ENCODE data around the gene VDAC1. TPM values are rescaled to one million over a fixed set of nuclear protein-coding genes. Genes with fewer than 3 reads are reported as not detected.

Gene VDAC1
- total and polyA plus RNA-seq, 2 of the 8 experiments (the other 6 are each of a cell fraction or from before 2014, with no cell fraction given) = 111 to 301 TPM

- DNase-seq (ENCODE audit: low read depth in 1 of 2, low spot score in 2 of 2) (no peak), FAIRE-seq (no peak)
- no peak overlapping the region for H2BK12ac ChIP-seq (ENCODE audit: low read depth, low read length)
- no peak overlapping the region for H3K4ac ChIP-seq (replicated peaks; ENCODE audit: insufficient read length, low read depth, low read length)
- H3K79me2 ChIP-seq (ENCODE audit: control insufficient read depth in 1 of 2, insufficient read depth in 2 of 2, low read length in 2 of 2) = no peaks in the 10 kb centered on the region
- no peak overlapping the region for H3K14ac ChIP-seq (ENCODE audit: insufficient read length)
- H2AFZ ChIP-seq (ENCODE audit: low read length) = no peak overlapping the region
- H3K27me3 ChIP-seq (replicated peaks in 1 of 4; ENCODE audit: control insufficient read depth in 3 of 4, extremely low read depth in 1 of 4, insufficient read depth in 3 of 4, low read length in 3 of 4) = no peaks in the 10 kb centered on the region
- H3K27ac ChIP-seq (ENCODE audit: low read depth, low read length) = no peak overlapping the region
- no peak overlapping the region for H2BK5ac ChIP-seq (ENCODE audit: low read depth, low read length)
- 73% methylated on average over 5 of the region's 5 CpGs; no CpG with 5 or more reads in 1 of the 2 experiments for WGBS, 2 experiments (ENCODE audit: extremely low coverage in 1 of 2, insufficient coverage in 1 of 2, insufficient read length in 1 of 2, insufficient replicate concordance in 2 of 2, low coverage in 1 of 2, low lambda C conversion rate in 2 of 2, missing lambda C conversion rate in 1 of 2)
- H3K4me3 ChIP-seq (ENCODE audit: extremely low read depth in 1 of 4, insufficient read depth in 2 of 4, low read depth in 3 of 4, low read length in 4 of 4) = no peak overlapping the region
- H2AK5ac ChIP-seq (ENCODE audit: low read depth, low read length) = no peak overlapping the region
- H3K56ac ChIP-seq (replicated peaks; ENCODE audit: insufficient read length, low read depth, low read length) = no peak overlapping the region
- H2BK20ac ChIP-seq (ENCODE audit: low read length) = no peak overlapping the region
- H2BK120ac ChIP-seq (replicated peaks; ENCODE audit: low read depth, low read length) = no peak overlapping the region
- H3K23me2 ChIP-seq (ENCODE audit: low read depth, low read length) = 0 out of 2 replicates have a peak, but pooled peaks cover 2% of the 10 kb centered on the region
- H3K18ac ChIP-seq (ENCODE audit: extremely low read depth, low read length) = no peak overlapping the region
- H4K20me1 ChIP-seq (replicated peaks in 1 of 2; ENCODE audit: control insufficient read depth in 1 of 2, insufficient read depth in 2 of 2, low read length in 2 of 2) = no peaks in the 10 kb centered on the region
- no peak for TF ChIP-seq KDM1A (IDR thresholded peaks at IDR 0.05; ENCODE audit: borderline replicate concordance, low read length)
- TF ChIP-seq SAP30 (IDR thresholded peaks at IDR 0.05; ENCODE audit: insufficient read depth, insufficient replicate concordance, low read length) = no peak
- TF ChIP-seq ZNF274 (IDR thresholded peaks at IDR 0.05; ENCODE audit: borderline replicate concordance, extremely low read depth, low read length) = no peak
- no peak for TF ChIP-seq RNF2 (IDR thresholded peaks at IDR 0.05; ENCODE audit: borderline replicate concordance, low read depth, low read length, missing control alignments, poor library complexity, severe bottlenecking)
- no peak overlapping the region for H4K5ac ChIP-seq (ENCODE audit: insufficient read length, low read depth, low read length)
- no peak overlapping the region for H3K23ac ChIP-seq (ENCODE audit: insufficient read length)
- H3K36me3 ChIP-seq (ENCODE audit: control insufficient read depth in 2 of 4, insufficient read depth in 4 of 4, low read length in 3 of 4) = no peaks in the 10 kb centered on the region
- ChIA-PET CTCF (ENCODE audit: partially characterized antibody) (interaction anchor here (0.6 to 1.9 kb wide), 4 partner anchors 23 to 375 kb away, joined by 3 to 9 read pairs (median 4); no protein-coding TSS in a partner anchor), POLR2A (ENCODE audit: partially characterized antibody) (interaction anchor here (0.6 kb wide), 1 partner anchor 45 kb away, joined by 3 read pairs; no protein-coding TSS in a partner anchor)
- H2BK15ac ChIP-seq (ENCODE audit: low read length) = no peak overlapping the region
- no peak overlapping the region for H4K8ac ChIP-seq (ENCODE audit: extremely low read depth, insufficient read depth, low read length)
- H4K91ac ChIP-seq (replicated peaks; ENCODE audit: insufficient read length, low read length) = no peak overlapping the region
- no peaks in the 10 kb centered on the region; a peak in 1 of 7 replicates for H3K4me1 ChIP-seq (replicated peaks in 1 of 4; ENCODE audit: control insufficient read depth in 3 of 4, insufficient read depth in 4 of 4, low read length in 3 of 4)
- no peak overlapping the region for H3K9ac ChIP-seq (replicated peaks in 1 of 4; ENCODE audit: extremely low read depth in 1 of 4, low read depth in 3 of 4, low read length in 3 of 4)
- H3K9me3 ChIP-seq (ENCODE audit: insufficient read depth in 2 of 2, low read depth in 1 of 2, low read length in 1 of 2) = no peaks in the 10 kb centered on the region
- no peak overlapping the region for H3K4me2 ChIP-seq (ENCODE audit: insufficient read depth in 1 of 2, low read depth in 2 of 2, low read length in 2 of 2)
- H3K79me1 ChIP-seq (ENCODE audit: low read depth, low read length) = no peaks in the 10 kb centered on the region
These were observed 82.8 kb downstream of the VDAC1 start for GRCh38 chr5:133921979-133922378.

Measured in H1 (cell line).